DOHH2 (cell line): ENCODE measurements around the gene GRID1.

Experiments
- CTCF ChIP-seq: fragments of 200-600 bp; sonication (generic); IDR thresholded peaks from one replicate; pipeline ENCODE4 v1.5.1; 2014; ENCODE audit warnings: antibody characterized with exemption, mild to moderate bottlenecking, low read depth, low read length; ENCODE audit not compliant: poor library complexity, severe bottlenecking
- EZH2phosphoT487 ChIP-seq: fragments of 200-600 bp; sonication (generic); IDR thresholded peaks from 2 replicates; pipeline ENCODE4 v1.6.1; 2017; ENCODE audit warnings: borderline replicate concordance, mild to moderate bottlenecking, antibody characterized with exemption, low read length, moderate library complexity, mixed read lengths

- TF ChIP-seq EZH2phosphoT487 = no peak
- no peak for TF ChIP-seq CTCF
Measured at GRCh38 chr10:86305521-86305920, 61.1 kb downstream of the GRID1 start.
